PC-3 (cell line): ENCODE measurements around the gene CTRB2. TPM values are rescaled to one million over a fixed set of nuclear protein-coding genes. Genes with fewer than 3 reads are reported as not detected.
A peak's percentile ranks its signal among the peaks of the same experiment; 100 is the strongest.

Experiments
- ATAC-seq: fragments of 200-7000 bp; cut with Tn5 transposase; 2 replicates; pipeline ENCODE4 v1.9.1; 2020; ENCODE audit warnings: mild to moderate bottlenecking, moderate library complexity
- BruUV-seq: library from RNA; stranded (reverse); fragments of 400-500 nt; replicated peaks from 2 replicates; lab custom pipeline; 2021; lab: Mats Ljungman, UMichigan
- CTCF ChIA-PET: fragments of 300-600 bp; sonication (Branson Sonifier 250); formaldehyde crosslinking; loops from one replicate; lab custom pipeline; 2022; ENCODE audit warnings: antibody characterized with exemption; lab: Charles Lee
- POLR2A ChIA-PET: fragments of 300-600 bp; sonication (Branson Sonifier 250); formaldehyde crosslinking; loops from one replicate; lab custom pipeline; 2022; ENCODE audit warnings: antibody characterized with exemption; ENCODE audit not compliant: unreplicated experiment; lab: Charles Lee
- DNase-seq: peaks from one replicate; pipeline ENCODE4 v3.0.0-alpha.2; 2015
- H2AFZ ChIP-seq: fragments of 300-600 bp; sonication (generic); 2 replicates; pipeline ENCODE4 v1.6.0; 2016; ENCODE audit warnings: antibody characterized with exemption, low read length
- H3F3A ChIP-seq: fragments of 300-600 bp; sonication (generic); one replicate; pipeline ENCODE4 v1.6.0; 2017; ENCODE audit warnings: antibody characterized with exemption, low read length, control low read depth, mild to moderate bottlenecking; ENCODE audit not compliant: unreplicated experiment
- H3K27ac ChIP-seq: fragments of 300-600 bp; sonication (generic); 2 replicates; pipeline ENCODE4 v1.5.1; 2016; ENCODE audit warnings: mild to moderate bottlenecking, low read length
- H3K27me3 ChIP-seq: fragments of 300-600 bp; sonication (generic); 2 replicates; pipeline ENCODE4 v1.6.1; 2016; ENCODE audit warnings: low read length, mixed read lengths
- H3K36me3 ChIP-seq: fragments of 300-600 bp; sonication (generic); 2 replicates; pipeline ENCODE4 v1.6.1; 2016; ENCODE audit warnings: low read depth, mixed run types, low read length, mixed read lengths
- H3K4me1 ChIP-seq: fragments of 300-600 bp; sonication (generic); 2 replicates; pipeline ENCODE4 v1.5.1; 2016; ENCODE audit warnings: low read length; ENCODE audit not compliant: insufficient read depth
- H3K4me2 ChIP-seq: fragments of 300-600 bp; sonication (generic); 2 replicates; pipeline ENCODE4 v1.6.0; 2016; ENCODE audit warnings: low read length
- H3K4me3 ChIP-seq: fragments of 300-600 bp; sonication (generic); 2 replicates; pipeline ENCODE4 v1.5.1; 2016; ENCODE audit warnings: mild to moderate bottlenecking, low read length, mixed read lengths
- H3K79me2 ChIP-seq: fragments of 300-600 bp; sonication (generic); 2 replicates; pipeline ENCODE4 v1.6.1; 2017; ENCODE audit warnings: low read length, mixed read lengths
- H3K9ac ChIP-seq: fragments of 300-600 bp; sonication (generic); 2 replicates; pipeline ENCODE4 v1.6.0; 2016; ENCODE audit warnings: mild to moderate bottlenecking, low read length
- H3K9me2 ChIP-seq: fragments of 300-600 bp; sonication (generic); replicated peaks from 2 replicates; pipeline ENCODE4 v1.6.1; 2016; ENCODE audit warnings: mixed run types, low read length, mixed read lengths
- H3K9me3 ChIP-seq: fragments of 300-600 bp; sonication (generic); 2 replicates; pipeline ENCODE4 v1.6.1; 2016; ENCODE audit warnings: low read length, mixed read lengths
- H4K20me1 ChIP-seq: fragments of 300-600 bp; sonication (generic); 2 replicates; pipeline ENCODE4 v1.6.1; 2016; ENCODE audit warnings: low read length, mixed read lengths
- EZH2 ChIP-seq: fragments of 300-600 bp; sonication (generic); IDR thresholded peaks from one replicate; pipeline ENCODE4 v1.6.1; 2017; ENCODE audit warnings: antibody characterized with exemption, mild to moderate bottlenecking, low read length; ENCODE audit not compliant: unreplicated experiment
- EZH2phosphoT487 ChIP-seq: fragments of 300-600 bp; sonication (generic); IDR thresholded peaks from 2 replicates; pipeline ENCODE4 v1.6.1; 2018; ENCODE audit warnings: mild to moderate bottlenecking, antibody characterized with exemption, low read length, borderline replicate concordance
- intact Hi-C: fragments of 100-400 bp; cut with micrococcal nuclease; formaldehyde crosslinking; loops from 2 replicates; pipeline ENCODE4 v1.9.0; 2023
- total RNA-seq: library from RNA; depleted of rRNA; stranded (reverse); fragments of >200 nt; gene quantifications from 2 replicates; pipeline ENCODE4 v1.2.3, GENCODE V29; 2014
- TF ChIP-seq, protein P1 (sequence below): fragments of 300-600 bp; sonication (generic); conservative IDR thresholded peaks from 2 replicates; pipeline ENCODE4 v1.5.1; 2017; ENCODE audit warnings: antibody characterized with exemption, low read depth, mild to moderate bottlenecking, low read length

The CTRB2 gene
- total RNA-seq, 1 experiment from 2014 or later, result not detected

DNA sequence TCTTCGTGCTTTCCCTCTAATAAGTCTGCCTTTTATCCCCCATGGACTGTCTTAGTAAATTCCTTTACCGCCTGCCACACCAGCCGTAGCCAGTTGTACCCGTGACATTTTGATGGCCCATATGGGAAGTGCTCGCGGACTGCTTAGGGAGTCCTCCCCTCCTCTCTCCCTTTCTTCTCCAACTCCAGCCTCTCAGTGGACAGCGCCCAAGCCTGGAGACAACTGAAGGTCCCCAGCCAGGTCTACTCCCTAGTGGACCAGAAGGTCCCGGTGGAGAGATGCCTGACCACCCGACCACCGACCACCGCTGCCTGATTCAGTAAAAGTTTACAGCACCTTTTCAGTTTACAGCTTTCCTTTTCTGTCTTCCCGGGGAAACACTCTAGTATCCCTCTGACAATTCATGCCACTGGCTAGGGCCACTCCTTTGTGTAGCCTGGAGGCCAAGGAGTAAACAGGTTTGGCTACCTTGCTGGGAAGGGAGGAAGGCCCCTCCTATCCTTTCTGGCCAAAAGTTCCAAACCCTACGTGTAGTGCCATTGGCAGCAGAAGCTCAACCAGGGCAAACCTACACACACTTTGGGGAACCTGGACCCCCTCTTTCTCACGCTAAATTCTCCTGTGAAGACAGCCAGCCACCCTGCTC lies 18.0 kb downstream of the CTRB2 start:
- Histone ChIP-seq H3K4me2 (peak overlapping the region; percentile 39; the same call in 1 of the 2 replicates), H3K4me3 (no peak overlapping the region), H3F3A (no peaks in the 10 kb centered on the region), H3K4me1 (peaks cover 9% of the 10 kb centered on the region), H3K27ac (no peak overlapping the region), H3K36me3 (no peaks in the 10 kb centered on the region), H3K27me3 (no peaks in the 10 kb centered on the region), H4K20me1 (no peaks in the 10 kb centered on the region), H3K79me2 (no peaks in the 10 kb centered on the region), H2AFZ (0 out of 2 replicates have a peak overlapping the region, but pooled peaks have one; percentile 24), H3K9me2 (no peaks in the 10 kb centered on the region), H3K9me3 (no peaks in the 10 kb centered on the region), H3K9ac (no peak overlapping the region)
- ChIA-PET POLR2A (no interaction called here), CTCF (no interaction called here)
- TF ChIP-seq, protein P1, sequence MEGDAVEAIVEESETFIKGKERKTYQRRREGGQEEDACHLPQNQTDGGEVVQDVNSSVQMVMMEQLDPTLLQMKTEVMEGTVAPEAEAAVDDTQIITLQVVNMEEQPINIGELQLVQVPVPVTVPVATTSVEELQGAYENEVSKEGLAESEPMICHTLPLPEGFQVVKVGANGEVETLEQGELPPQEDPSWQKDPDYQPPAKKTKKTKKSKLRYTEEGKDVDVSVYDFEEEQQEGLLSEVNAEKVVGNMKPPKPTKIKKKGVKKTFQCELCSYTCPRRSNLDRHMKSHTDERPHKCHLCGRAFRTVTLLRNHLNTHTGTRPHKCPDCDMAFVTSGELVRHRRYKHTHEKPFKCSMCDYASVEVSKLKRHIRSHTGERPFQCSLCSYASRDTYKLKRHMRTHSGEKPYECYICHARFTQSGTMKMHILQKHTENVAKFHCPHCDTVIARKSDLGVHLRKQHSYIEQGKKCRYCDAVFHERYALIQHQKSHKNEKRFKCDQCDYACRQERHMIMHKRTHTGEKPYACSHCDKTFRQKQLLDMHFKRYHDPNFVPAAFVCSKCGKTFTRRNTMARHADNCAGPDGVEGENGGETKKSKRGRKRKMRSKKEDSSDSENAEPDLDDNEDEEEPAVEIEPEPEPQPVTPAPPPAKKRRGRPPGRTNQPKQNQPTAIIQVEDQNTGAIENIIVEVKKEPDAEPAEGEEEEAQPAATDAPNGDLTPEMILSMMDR, result no peak
- no peak for TF ChIP-seq EZH2
- TF ChIP-seq EZH2phosphoT487, result no peak
- DNase-seq, result peak; percentile 67
- intact Hi-C loops, result no loop called here
- BruUV-seq, result no TSS peak
- ATAC-seq, result peak; percentile 68

DNA sequence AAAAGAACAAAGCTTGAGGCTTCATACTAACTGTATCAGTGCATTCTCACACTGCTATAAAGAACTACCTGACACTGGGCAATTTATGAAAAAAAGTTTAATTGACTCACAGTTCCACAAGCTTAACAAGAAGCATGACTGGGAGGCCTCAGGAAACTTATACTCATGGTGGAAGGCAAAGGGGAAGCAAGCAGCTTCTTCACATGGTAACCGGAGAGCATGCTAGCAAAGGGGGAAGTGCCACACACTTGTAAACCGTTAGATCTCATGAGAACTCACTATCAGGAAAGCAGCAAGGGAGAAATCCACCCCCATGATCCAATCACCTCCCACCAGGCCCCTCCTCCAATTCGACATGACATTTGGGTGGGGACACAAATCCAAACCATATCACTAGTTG lies 25.3 kb downstream of the CTRB2 start:
- Histone ChIP-seq H3K79me2 (no peaks in the 10 kb centered on the region), H3K9me3 (no peaks in the 10 kb centered on the region), H3K36me3 (no peaks in the 10 kb centered on the region), H3K4me3 (no peak overlapping the region), H3K27me3 (no peaks in the 10 kb centered on the region), H3F3A (no peaks in the 10 kb centered on the region), H4K20me1 (no peaks in the 10 kb centered on the region), H3K9me2 (no peaks in the 10 kb centered on the region), H3K9ac (no peak overlapping the region), H2AFZ (no peak overlapping the region), H3K4me1 (no peaks in the 10 kb centered on the region), H3K27ac (no peak overlapping the region), H3K4me2 (no peak overlapping the region)
- intact Hi-C loops, result no loop called here
- POLR2A ChIA-PET, result no interaction called here
- no TSS peak for BruUV-seq
- CTCF ChIA-PET, result no interaction called here
- TF ChIP-seq EZH2phosphoT487, result no peak
- no peak for TF ChIP-seq EZH2
- TF ChIP-seq, protein P1, result no peak
- DNase-seq (no peak), ATAC-seq (no peak)

DNA sequence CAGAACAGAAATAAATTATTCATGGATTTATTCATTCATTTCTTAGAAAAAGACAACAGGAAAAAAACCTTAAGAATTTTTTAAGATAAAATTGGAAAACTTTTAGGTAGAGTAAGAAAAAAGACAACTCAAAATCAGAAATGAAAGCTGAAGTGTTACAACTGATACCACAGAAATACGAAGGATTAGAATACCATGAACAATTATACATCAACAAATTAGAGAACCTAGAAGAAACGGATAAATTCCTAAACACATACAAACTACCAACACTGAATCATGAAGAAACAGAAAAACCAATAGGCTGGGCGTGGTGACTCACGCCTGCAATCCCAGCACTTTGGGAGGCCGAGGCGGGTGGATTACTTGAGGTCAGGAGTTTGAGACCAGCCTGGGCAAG lies 27.8 kb downstream of the CTRB2 start:
- ChIA-PET POLR2A (no interaction called here), CTCF (interaction anchor here (0.6 kb wide), 1 partner anchor 315 kb away, joined by 6 read pairs; no protein-coding TSS in a partner anchor)
- Histone ChIP-seq H3K36me3 (no peaks in the 10 kb centered on the region), H3K27ac (no peak overlapping the region), H3K9me3 (no peaks in the 10 kb centered on the region), H3K27me3 (no peaks in the 10 kb centered on the region), H4K20me1 (no peaks in the 10 kb centered on the region), H3K9ac (no peak overlapping the region), H3F3A (no peaks in the 10 kb centered on the region), H3K79me2 (no peaks in the 10 kb centered on the region), H3K9me2 (no peaks in the 10 kb centered on the region), H3K4me2 (no peak overlapping the region), H2AFZ (no peak overlapping the region), H3K4me1 (no peaks in the 10 kb centered on the region), H3K4me3 (no peak overlapping the region)
- BruUV-seq, result no TSS peak
- no peak for DNase-seq
- TF ChIP-seq EZH2phosphoT487 (no peak), EZH2 (no peak)
- TF ChIP-seq, protein P1, result no peak
- intact Hi-C loops, result no loop called here
- ATAC-seq, result no peak
